Vagina (tissue), 2 donors: ENCODE measurements around the gene FABP1. TPM values are rescaled to one million over a fixed set of nuclear protein-coding genes. Genes with fewer than 3 reads are reported as not detected.

Experiments
- DNase-seq, 2 donors: peaks; one replicate each; pipeline ENCODE4 v3.0.0-alpha.2; 2017; ENCODE audit errors: extremely low spot score in 2 of 2
- H3K27ac ChIP-seq: fragments of 200-600 bp; sonication (generic); one replicate; pipeline ENCODE4 v1.5.1; 2019
- H3K27me3 ChIP-seq: fragments of 200-600 bp; sonication (generic); one replicate; pipeline ENCODE4 v1.5.1; 2019
- H3K36me3 ChIP-seq, 2 donors: fragments of 200-600 bp; sonication (generic); one replicate each; pipeline ENCODE4 v1.5.1; 2017 to 2019
- H3K4me1 ChIP-seq: fragments of 200-600 bp; sonication (generic); one replicate; pipeline ENCODE4 v1.5.1; 2019
- H3K4me3 ChIP-seq, 2 donors: fragments of 200-600 bp; sonication (generic); 1 replicate in 1 of 2; 2 replicates in 1 of 2; pipeline ENCODE4 v1.5.1; 2016 to 2019
- H3K9me3 ChIP-seq: fragments of 200-600 bp; sonication (generic); one replicate; pipeline ENCODE4 v1.5.1; 2019
- POLR2A ChIP-seq, 2 donors: fragments of 450-650 bp; IDR thresholded peaks; one replicate each; pipeline ENCODE4 v1.6.1; 2017; ENCODE audit warnings: antibody characterized with exemption in 2 of 2, mild to moderate bottlenecking in 2 of 2, moderate library complexity in 2 of 2
- POLR2AphosphoS5 ChIP-seq, 2 donors: sonication (generic); formaldehyde crosslinking; IDR thresholded peaks; one replicate each; pipeline ENCODE4 v1.9.0; 2017; ENCODE audit warnings: antibody characterized with exemption in 2 of 2, mild to moderate bottlenecking in 2 of 2, low read depth in 1 of 2; ENCODE audit not compliant: insufficient read depth in 1 of 2
- intact Hi-C: fragments of 100-400 bp; cut with DNase I; formaldehyde crosslinking; loops from one replicate; pipeline ENCODE4 v1.15.1; 2023
- total RNA-seq: library from RNA; depleted of rRNA; stranded (reverse); fragments of >200 nt; gene quantifications from one replicate; pipeline ENCODE4 v1.2.3, GENCODE V29; 2016
- TF ChIP-seq, protein P1 (sequence below), 3 experiments: fragments of 450-650 bp in 2 of 3; fragments of 200-600 bp in 1 of 3; sonication (generic) in 1 of 3; IDR thresholded peaks; one replicate each; pipeline ENCODE4 v1.5.1; 2017 to 2019; ENCODE audit warnings: antibody characterized with exemption in 3 of 3, mild to moderate bottlenecking in 2 of 3, moderate library complexity in 2 of 3

FABP1 gene
- total RNA-seq, 1 donor from 2014 or later, result not detected

GRCh38 chr2:88115825-88116518 lies 11.9 kb downstream of the FABP1 start:
- DNase-seq, result no peak
- intact Hi-C loops, result no loop called here
- Histone ChIP-seq H3K27ac (no peak overlapping the region), H3K4me1 (no peaks in the 10 kb centered on the region), H3K36me3 (no peaks in the 10 kb centered on the region), H3K27me3 (no peaks in the 10 kb centered on the region), H3K4me3 (no peak overlapping the region), H3K9me3 (no peaks in the 10 kb centered on the region)
- TF ChIP-seq POLR2A (IDR thresholded peaks at IDR 0.05) (no peak), POLR2AphosphoS5 (IDR thresholded peaks at IDR 0.05; ENCODE audit: insufficient read depth in 1 of 2, low read depth in 1 of 2) (no peak)
- TF ChIP-seq, protein P1, sequence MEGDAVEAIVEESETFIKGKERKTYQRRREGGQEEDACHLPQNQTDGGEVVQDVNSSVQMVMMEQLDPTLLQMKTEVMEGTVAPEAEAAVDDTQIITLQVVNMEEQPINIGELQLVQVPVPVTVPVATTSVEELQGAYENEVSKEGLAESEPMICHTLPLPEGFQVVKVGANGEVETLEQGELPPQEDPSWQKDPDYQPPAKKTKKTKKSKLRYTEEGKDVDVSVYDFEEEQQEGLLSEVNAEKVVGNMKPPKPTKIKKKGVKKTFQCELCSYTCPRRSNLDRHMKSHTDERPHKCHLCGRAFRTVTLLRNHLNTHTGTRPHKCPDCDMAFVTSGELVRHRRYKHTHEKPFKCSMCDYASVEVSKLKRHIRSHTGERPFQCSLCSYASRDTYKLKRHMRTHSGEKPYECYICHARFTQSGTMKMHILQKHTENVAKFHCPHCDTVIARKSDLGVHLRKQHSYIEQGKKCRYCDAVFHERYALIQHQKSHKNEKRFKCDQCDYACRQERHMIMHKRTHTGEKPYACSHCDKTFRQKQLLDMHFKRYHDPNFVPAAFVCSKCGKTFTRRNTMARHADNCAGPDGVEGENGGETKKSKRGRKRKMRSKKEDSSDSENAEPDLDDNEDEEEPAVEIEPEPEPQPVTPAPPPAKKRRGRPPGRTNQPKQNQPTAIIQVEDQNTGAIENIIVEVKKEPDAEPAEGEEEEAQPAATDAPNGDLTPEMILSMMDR (IDR thresholded peaks at IDR 0.05), result no peak

DNA sequence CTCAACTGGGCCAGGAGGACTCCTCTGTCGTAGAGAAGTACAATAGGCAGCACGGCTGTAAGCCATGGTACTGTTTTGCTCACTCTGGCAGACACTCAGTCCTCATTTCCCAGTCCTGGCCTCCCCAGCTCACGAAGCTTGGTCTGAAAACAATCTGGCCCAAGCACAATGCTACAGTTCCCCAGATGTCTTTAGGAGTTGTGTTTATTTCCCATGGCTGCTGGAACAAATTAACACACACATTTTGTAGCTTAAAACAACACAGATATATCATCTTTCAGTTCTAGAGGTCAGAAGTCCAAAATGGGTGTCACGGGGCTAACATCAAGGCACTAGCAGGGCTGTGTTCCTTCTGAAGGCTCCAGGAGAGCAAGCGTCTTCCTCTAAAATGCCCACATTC lies 13.0 kb downstream of the FABP1 start:
- H3K27me3 ChIP-seq, result no peaks in the 10 kb centered on the region
- no peaks in the 10 kb centered on the region for H3K9me3 ChIP-seq
- no peak for TF ChIP-seq POLR2A (IDR thresholded peaks at IDR 0.05)
- TF ChIP-seq POLR2AphosphoS5 (IDR thresholded peaks at IDR 0.05; ENCODE audit: insufficient read depth in 1 of 2, low read depth in 1 of 2), result no peak
- TF ChIP-seq, protein P1 (IDR thresholded peaks at IDR 0.05), result no peak
- no peaks in the 10 kb centered on the region for H3K4me1 ChIP-seq
- H3K27ac ChIP-seq, result no peak overlapping the region
- no peaks in the 10 kb centered on the region for H3K36me3 ChIP-seq
- DNase-seq, result no peak
- H3K4me3 ChIP-seq, result no peak overlapping the region
- intact Hi-C loops, result no loop called here

DNA sequence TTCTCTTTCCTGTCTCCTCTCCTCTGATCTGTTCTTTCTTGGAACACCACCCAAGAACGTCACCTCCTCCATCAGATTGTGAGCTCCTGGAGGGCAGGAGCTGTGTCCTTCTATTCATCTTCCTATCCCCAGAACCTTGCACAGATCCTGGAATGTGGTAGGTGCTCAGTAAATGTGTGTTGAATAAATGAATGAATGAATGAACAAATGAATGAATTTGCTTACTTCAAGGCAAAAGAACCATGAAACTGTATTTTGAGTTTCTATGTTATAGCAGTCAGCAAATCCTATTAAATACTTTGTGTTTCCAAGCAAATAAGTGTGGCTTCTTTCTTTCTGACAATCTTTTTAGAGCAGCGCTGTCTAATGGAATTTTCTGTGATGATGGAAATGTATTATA lies 14.8 kb downstream of the FABP1 start:
- Histone ChIP-seq H3K27me3 (no peaks in the 10 kb centered on the region), H3K4me3 (no peak overlapping the region), H3K27ac (no peak overlapping the region), H3K9me3 (no peaks in the 10 kb centered on the region), H3K36me3 (no peaks in the 10 kb centered on the region), H3K4me1 (no peaks in the 10 kb centered on the region)
- intact Hi-C loops, result no loop called here
- TF ChIP-seq, protein P1 (IDR thresholded peaks at IDR 0.05), result no peak
- no peak for TF ChIP-seq POLR2A (IDR thresholded peaks at IDR 0.05)
- no peak for TF ChIP-seq POLR2AphosphoS5 (IDR thresholded peaks at IDR 0.05; ENCODE audit: insufficient read depth in 1 of 2, low read depth in 1 of 2)
- DNase-seq, result no peak

GRCh38 chr2:88110830-88111229 lies 17.0 kb downstream of the FABP1 start:
- no peak for DNase-seq
- H3K4me1 ChIP-seq, result no peaks in the 10 kb centered on the region
- no peaks in the 10 kb centered on the region for H3K36me3 ChIP-seq
- no peak overlapping the region for H3K27ac ChIP-seq
- H3K9me3 ChIP-seq, result no peaks in the 10 kb centered on the region
- no peak overlapping the region for H3K4me3 ChIP-seq
- no peaks in the 10 kb centered on the region for H3K27me3 ChIP-seq
- intact Hi-C loops, result no loop called here
- no peak for TF ChIP-seq POLR2A (IDR thresholded peaks at IDR 0.05)
- TF ChIP-seq POLR2AphosphoS5 (IDR thresholded peaks at IDR 0.05; ENCODE audit: insufficient read depth in 1 of 2, low read depth in 1 of 2), result no peak
- TF ChIP-seq, protein P1 (IDR thresholded peaks at IDR 0.05), result no peak

- H3K4me3 ChIP-seq, result no peak overlapping the region
- H3K9me3 ChIP-seq, result no peaks in the 10 kb centered on the region
- no peaks in the 10 kb centered on the region for H3K27me3 ChIP-seq
- no peak overlapping the region for H3K27ac ChIP-seq
- intact Hi-C loops, result no loop called here
- H3K4me1 ChIP-seq, result no peaks in the 10 kb centered on the region
- no peak for DNase-seq
- TF ChIP-seq POLR2A (IDR thresholded peaks at IDR 0.05) (no peak), POLR2AphosphoS5 (IDR thresholded peaks at IDR 0.05; ENCODE audit: insufficient read depth in 1 of 2, low read depth in 1 of 2) (no peak)
- TF ChIP-seq, protein P1 (IDR thresholded peaks at IDR 0.05), result no peak
- no peaks in the 10 kb centered on the region for H3K36me3 ChIP-seq
Observed at GRCh38 chr2:88108796-88109195, 19.1 kb downstream of the FABP1 start.
